Mesenchymal stem cell (in vitro differentiated cells and primary cell): ENCODE measurements around the gene FAM131A.

Source experiments
- DNase-seq: peaks from one replicate; pipeline ENCODE4 v3.0.0-alpha.2; 2013
- H2AFZ ChIP-seq: one replicate; pipeline ENCODE4 v1.6.1; 2013; ENCODE audit warnings: low read depth, mild to moderate bottlenecking, control low read depth, inconsistent platforms, low read length, moderate library complexity
- H2AK5ac ChIP-seq: 2 replicates; pipeline ENCODE4 v1.6.1; 2013; ENCODE audit warnings: low read length, moderate library complexity, mild to moderate bottlenecking, inconsistent platforms; ENCODE audit not compliant: severe bottlenecking
- H2BK120ac ChIP-seq: one replicate; pipeline ENCODE4 v1.6.1; 2013; ENCODE audit warnings: low read depth, mild to moderate bottlenecking, inconsistent platforms, low read length, moderate library complexity
- H2BK12ac ChIP-seq, 2 experiments: one replicate each; pipeline ENCODE4 v1.6.1; 2013; ENCODE audit warnings: inconsistent platforms in 2 of 2, low read length in 2 of 2, mild to moderate bottlenecking in 2 of 2, moderate library complexity in 2 of 2, control low read depth in 1 of 2
- H2BK15ac ChIP-seq: one replicate; pipeline ENCODE4 v1.6.1; 2013; ENCODE audit warnings: mild to moderate bottlenecking, low read depth, inconsistent platforms; ENCODE audit not compliant: poor library complexity, severe bottlenecking
- H2BK5ac ChIP-seq: 2 replicates; pipeline ENCODE4 v1.6.1; 2013; ENCODE audit warnings: low read depth, mild to moderate bottlenecking, low read length, control low read depth, inconsistent platforms; ENCODE audit not compliant: poor library complexity, severe bottlenecking
- H3K14ac ChIP-seq, 2 experiments: one replicate each; pipeline ENCODE4 v1.6.1; 2013; ENCODE audit warnings: inconsistent platforms in 2 of 2, low read length in 2 of 2, control low read depth in 1 of 2, mild to moderate bottlenecking in 1 of 2, moderate library complexity in 1 of 2
- H3K18ac ChIP-seq, 2 experiments: one replicate each; pipeline ENCODE4 v1.6.1; 2013; ENCODE audit warnings: inconsistent platforms in 2 of 2, low read length in 2 of 2, control low read depth in 1 of 2, low read depth in 1 of 2, mild to moderate bottlenecking in 1 of 2
- H3K23ac ChIP-seq, 2 experiments: one replicate each; pipeline ENCODE4 v1.6.1; 2013; ENCODE audit warnings: inconsistent platforms in 2 of 2, low read length in 2 of 2, mild to moderate bottlenecking in 2 of 2, moderate library complexity in 2 of 2, control low read depth in 1 of 2
- H3K27ac ChIP-seq: 2 replicates; pipeline ENCODE4 v1.5.1; 2013; ENCODE audit warnings: mild to moderate bottlenecking, moderate library complexity, low read length, control low read depth, inconsistent platforms; ENCODE audit not compliant: poor library complexity, severe bottlenecking
- H3K27me3 ChIP-seq, 2 experiments: 2 replicates each; pipeline versions ENCODE4 v1.6.1 to v1.7.0; 2013; ENCODE audit warnings: low read length in 2 of 2, mild to moderate bottlenecking in 2 of 2, moderate library complexity in 2 of 2, control low read depth in 1 of 2, inconsistent platforms in 1 of 2; ENCODE audit not compliant: control insufficient read depth in 1 of 2, insufficient read depth in 1 of 2
- H3K36me3 ChIP-seq, 2 experiments: 2 replicates each; pipeline versions ENCODE4 v1.6.1 to v1.7.0; 2013; ENCODE audit warnings: low read length in 2 of 2, control low read depth in 1 of 2, inconsistent platforms in 1 of 2, low read depth in 1 of 2, mild to moderate bottlenecking in 1 of 2; ENCODE audit not compliant: insufficient read depth in 2 of 2, control insufficient read depth in 1 of 2
- H3K4ac ChIP-seq, 2 experiments: one replicate each; pipeline ENCODE4 v1.6.1; 2013; ENCODE audit warnings: inconsistent platforms in 2 of 2, low read length in 2 of 2, mild to moderate bottlenecking in 2 of 2, moderate library complexity in 2 of 2, control low read depth in 1 of 2, low read depth in 1 of 2
- H3K4me1 ChIP-seq: 2 replicates; pipeline ENCODE4 v1.6.1; 2013; ENCODE audit warnings: low read depth, low read length, control low read depth; ENCODE audit not compliant: control insufficient read depth, insufficient read depth
- H3K4me2 ChIP-seq: 2 replicates; pipeline ENCODE4 v1.6.1; 2013; ENCODE audit warnings: low read length, mild to moderate bottlenecking, inconsistent platforms; ENCODE audit not compliant: poor library complexity, severe bottlenecking
- H3K4me3 ChIP-seq, 2 experiments: 2 replicates each; pipeline versions ENCODE4 v1.5.1 to v1.7.0; 2013; ENCODE audit warnings: low read length in 2 of 2, mild to moderate bottlenecking in 2 of 2, control low read depth in 1 of 2, low read depth in 1 of 2; ENCODE audit not compliant: insufficient read depth in 1 of 2
- H3K79me1 ChIP-seq: replicated peaks from 2 replicates; pipeline ENCODE4 v1.6.1; 2013; ENCODE audit warnings: mild to moderate bottlenecking, control low read depth, low read length, inconsistent platforms; ENCODE audit not compliant: poor library complexity, severe bottlenecking
- H3K9ac ChIP-seq: 2 replicates; pipeline ENCODE4 v1.7.0; 2013; ENCODE audit warnings: mild to moderate bottlenecking, low read length, moderate library complexity
- H3K9me3 ChIP-seq: 2 replicates; pipeline ENCODE4 v1.7.0; 2013; ENCODE audit warnings: mild to moderate bottlenecking, low read length; ENCODE audit not compliant: control insufficient read depth
- H4K8ac ChIP-seq: one replicate; pipeline ENCODE4 v1.6.1; 2013; ENCODE audit warnings: inconsistent platforms, mild to moderate bottlenecking, low read length, moderate library complexity
- H4K91ac ChIP-seq: one replicate; pipeline ENCODE4 v1.6.1; 2013; ENCODE audit warnings: mild to moderate bottlenecking, low read length, inconsistent platforms
- WGBS: methylation state at CpG from one replicate; pipeline ENCODE4 v1.1.7; 2013; ENCODE audit warnings: mixed read lengths; 5-methylcytosine and 5-hydroxymethylcytosine counted together

FAM131A gene

DNA sequence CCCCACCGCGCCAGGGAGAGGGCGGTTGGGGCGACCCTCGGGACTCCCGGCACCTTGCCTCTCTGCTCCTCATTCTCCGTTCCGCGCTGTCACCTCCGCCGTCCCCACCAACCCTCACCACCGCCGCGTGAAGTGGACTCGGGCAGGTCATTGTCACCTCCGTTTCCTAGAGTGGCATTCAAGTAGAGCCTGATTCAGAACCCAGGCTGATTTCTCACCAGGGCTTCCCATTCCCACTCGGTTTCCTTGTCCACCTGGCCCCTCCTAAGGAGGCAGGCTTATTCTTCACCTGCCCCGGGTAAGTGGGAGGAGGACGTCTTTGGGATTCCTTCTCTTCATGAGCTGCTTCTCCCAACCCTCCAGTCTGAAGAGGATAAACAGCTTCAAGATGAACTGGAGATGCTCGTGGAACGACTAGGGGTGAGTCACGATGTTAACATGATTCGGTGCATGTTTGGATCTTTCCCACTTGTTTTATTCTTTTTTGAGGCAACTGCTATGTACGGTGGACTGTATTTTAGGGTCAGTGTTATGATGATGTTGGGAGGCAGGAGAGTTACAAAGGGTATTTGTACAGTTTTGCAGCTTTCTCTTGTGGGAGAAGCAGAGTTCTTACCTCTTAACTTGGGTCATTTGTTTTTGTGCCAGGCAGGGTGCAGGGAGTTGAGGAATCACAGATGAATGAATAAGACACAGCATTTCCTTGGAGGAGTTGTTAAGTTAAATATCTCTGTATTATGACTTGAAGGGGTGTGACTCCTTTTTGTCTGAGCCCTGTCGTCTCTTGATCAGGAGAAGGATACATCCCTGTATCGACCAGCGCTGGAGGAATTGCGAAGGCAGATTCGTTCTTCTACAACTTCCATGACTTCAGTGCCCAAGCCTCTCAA is 37.7 kb upstream of the FAM131A start:
- Histone ChIP-seq H3K18ac (peak overlapping the region; percentile 73 to 82), H3K27me3 (peaks cover 0 to 2% of the 10 kb centered on the region in 2 experiments), H2AFZ (peak overlapping the region; percentile 76), H3K27ac (peak overlapping the region; percentile 75), H4K91ac (peak overlapping the region; percentile 76), H3K9ac (peak overlapping the region; percentile 97), H3K4me1 (peaks cover 3% of the 10 kb centered on the region), H2AK5ac (peak overlapping the region; percentile 26), H3K4me2 (peak overlapping the region; percentile 76), H4K8ac (peak overlapping the region; percentile 53), H2BK120ac (no peak overlapping the region), H2BK5ac (peak overlapping the region; percentile 39), H3K36me3 (peaks cover 32 to 46% of the 10 kb centered on the region in 2 experiments), H2BK12ac (peak overlapping the region in 1 of 2 experiments; percentile 15), H3K4me3 (peak overlapping the region; percentile 91 to 96), H3K9me3 (no peaks in the 10 kb centered on the region), H3K4ac (peak overlapping the region in 1 of 2 experiments; percentile 87), H3K14ac (peak overlapping the region in 1 of 2 experiments; percentile 82), H3K23ac (peak overlapping the region in 1 of 2 experiments; percentile 47), H3K79me1 (peaks cover 3% of the 10 kb centered on the region), H2BK15ac (peak overlapping the region; percentile 73)
- DNase-seq, result peak; percentile 79
- WGBS, result 17% methylated on average over 26 of the region's 29 CpGs

GRCh38 chr3:184300378-184300720 is 37.1 kb upstream of the FAM131A start:
- H3K9ac ChIP-seq, result peak overlapping the region; percentile 97
- peak overlapping the region; percentile 75 for H3K27ac ChIP-seq
- H4K91ac ChIP-seq, result no peak overlapping the region
- peaks cover 3% of the 10 kb centered on the region for H3K4me1 ChIP-seq
- H3K27me3 ChIP-seq, result no peaks in the 10 kb centered on the region
- H2AFZ ChIP-seq, result no peak overlapping the region
- H3K79me1 ChIP-seq, result peaks cover 3% of the 10 kb centered on the region
- H3K18ac ChIP-seq, result no peak overlapping the region
- H2BK5ac ChIP-seq, result no peak overlapping the region
- H2BK15ac ChIP-seq, result no peak overlapping the region
- no peak overlapping the region for H2BK120ac ChIP-seq
- H3K36me3 ChIP-seq, result peaks cover 32 to 52% of the 10 kb centered on the region in 2 experiments
- peak overlapping the region in 1 of 2 experiments; percentile 96 for H3K4me3 ChIP-seq
- no peak overlapping the region for H3K14ac ChIP-seq
- 34% methylated on average over 3 of the region's 3 CpGs for WGBS
- no peak overlapping the region for H4K8ac ChIP-seq
- no peak overlapping the region for H3K4ac ChIP-seq
- DNase-seq, result peak; percentile 49
- no peak overlapping the region for H2BK12ac ChIP-seq
- no peak overlapping the region for H2AK5ac ChIP-seq
- no peaks in the 10 kb centered on the region for H3K9me3 ChIP-seq
- H3K23ac ChIP-seq, result no peak overlapping the region
- H3K4me2 ChIP-seq, result peak overlapping the region; percentile 76

DNA sequence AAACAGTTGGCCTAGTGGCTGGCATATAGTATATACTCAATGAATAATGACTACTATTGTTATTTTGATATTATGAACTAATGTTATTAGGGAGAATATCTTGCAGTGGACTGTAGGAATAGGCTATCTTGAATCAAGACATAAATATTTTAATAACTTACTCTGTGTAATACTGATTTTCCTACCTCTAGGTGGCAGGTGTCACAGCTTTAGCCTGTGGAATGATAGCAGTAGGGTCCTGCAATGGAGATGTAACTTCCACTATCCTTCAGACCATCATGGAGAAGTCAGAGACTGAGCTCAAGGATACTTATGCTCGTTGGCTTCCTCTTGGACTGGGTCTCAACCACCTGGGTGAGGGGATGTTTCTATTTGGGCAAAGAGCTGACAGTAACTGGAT is 31.8 kb upstream of the FAM131A start:
- 90% methylated on average over 1 of the region's 1 CpG for WGBS
- H2BK120ac ChIP-seq, result no peak overlapping the region

GRCh38 chr3:184306341-184306972 is 30.9 kb upstream of the FAM131A start:
- no peak overlapping the region for H2BK5ac ChIP-seq
- no peak overlapping the region for H2BK15ac ChIP-seq
- peaks cover 2% of the 10 kb centered on the region for H3K4me1 ChIP-seq
- no peak overlapping the region for H3K14ac ChIP-seq
- H4K8ac ChIP-seq, result no peak overlapping the region
- H3K9ac ChIP-seq, result no peak overlapping the region
- no peak overlapping the region for H3K23ac ChIP-seq
- H3K27me3 ChIP-seq, result no peaks in the 10 kb centered on the region
- no peak overlapping the region for H2AK5ac ChIP-seq
- no peaks in the 10 kb centered on the region for H3K9me3 ChIP-seq
- no peak overlapping the region for H2BK120ac ChIP-seq
- H3K4me2 ChIP-seq, result no peak overlapping the region
- H3K4me3 ChIP-seq, result no peak overlapping the region
- H3K27ac ChIP-seq, result no peak overlapping the region
- WGBS, result 95% methylated on average over 4 of the region's 4 CpGs
- no peak for DNase-seq
- no peak overlapping the region for H3K4ac ChIP-seq
- peaks cover 73 to 82% of the 10 kb centered on the region in 2 experiments for H3K36me3 ChIP-seq
- no peak overlapping the region for H3K18ac ChIP-seq
- peaks cover 17% of the 10 kb centered on the region for H3K79me1 ChIP-seq
- no peak overlapping the region for H4K91ac ChIP-seq
- no peak overlapping the region for H2AFZ ChIP-seq
- H2BK12ac ChIP-seq, result no peak overlapping the region

More for the DNA sequence above, 31.8 kb upstream of the FAM131A start:
- peak; percentile 11 for DNase-seq
- no peak overlapping the region for H2AK5ac ChIP-seq
- no peak overlapping the region for H3K9ac ChIP-seq
- peaks cover 3% of the 10 kb centered on the region for H3K4me1 ChIP-seq
- no peak overlapping the region for H2BK5ac ChIP-seq
- no peak overlapping the region for H4K91ac ChIP-seq
- H4K8ac ChIP-seq, result no peak overlapping the region
- no peak overlapping the region for H3K18ac ChIP-seq
- no peak overlapping the region for H2BK15ac ChIP-seq
- H3K79me1 ChIP-seq, result peaks cover 17% of the 10 kb centered on the region
- no peaks in the 10 kb centered on the region for H3K9me3 ChIP-seq
- H3K27ac ChIP-seq, result no peak overlapping the region
- H3K14ac ChIP-seq, result no peak overlapping the region
- no peak overlapping the region for H2BK12ac ChIP-seq
- no peaks in the 10 kb centered on the region for H3K27me3 ChIP-seq
- peaks cover 75 to 90% of the 10 kb centered on the region in 2 experiments for H3K36me3 ChIP-seq
- H3K23ac ChIP-seq, result no peak overlapping the region
- H3K4ac ChIP-seq, result no peak overlapping the region
- H2AFZ ChIP-seq, result no peak overlapping the region
- no peak overlapping the region for H3K4me2 ChIP-seq
- no peak overlapping the region for H3K4me3 ChIP-seq
